H1 (cell line): Measurements from ENCODE around the gene ARAP2. TPM values are rescaled to one million over a fixed set of nuclear protein-coding genes. Genes with fewer than 3 reads are reported as not detected.

Experiments
- CTCF ChIA-PET: fragments of 300-600 bp; sonication (Branson Sonifier 250); formaldehyde crosslinking; loops from one replicate; lab custom pipeline; 2021; ENCODE audit not compliant: partially characterized antibody; lab: Charles Lee
- POLR2A ChIA-PET: fragments of 300-600 bp; sonication (Branson Sonifier 250); formaldehyde crosslinking; loops from one replicate; lab custom pipeline; 2021; ENCODE audit warnings: inconsistent platforms; ENCODE audit not compliant: partially characterized antibody; lab: Charles Lee
- DNase-seq, 2 experiments: peaks; one replicate each; pipeline versions ENCODE4 v3.0.0 to v3.0.0-alpha.2; 2010 to 2022; ENCODE audit warnings: low spot score in 2 of 2, low read depth in 1 of 2, mixed read lengths in 1 of 2
- FAIRE-seq: peaks from 2 replicates; lab custom pipeline; 2011; peaks lifted over from hg19 to GRCh38; lab: Jason Lieb, UNC
- H2AFZ ChIP-seq: 2 replicates; pipeline ENCODE4 v1.8.1; 2012; ENCODE audit warnings: low read length, inconsistent platforms
- H2AK5ac ChIP-seq: 2 replicates; pipeline ENCODE4 v1.6.1; 2013; ENCODE audit warnings: low read depth, low read length
- H2BK120ac ChIP-seq: replicated peaks from 2 replicates; pipeline ENCODE3; 2013; ENCODE audit warnings: low read depth, low read length, inconsistent platforms
- H2BK12ac ChIP-seq: 2 replicates; pipeline ENCODE4 v1.6.1; 2013; ENCODE audit warnings: low read depth, low read length
- H2BK15ac ChIP-seq: 2 replicates; pipeline ENCODE4 v1.6.1; 2013; ENCODE audit warnings: low read length
- H2BK20ac ChIP-seq: 2 replicates; pipeline ENCODE4 v1.6.1; 2013; ENCODE audit warnings: low read length
- H2BK5ac ChIP-seq: 2 replicates; pipeline ENCODE4 v1.6.1; 2013; ENCODE audit warnings: low read depth, low read length
- H3K14ac ChIP-seq: 2 replicates; pipeline ENCODE4 v1.6.1; 2013; ENCODE audit warnings: inconsistent platforms; ENCODE audit not compliant: insufficient read length
- H3K18ac ChIP-seq: 2 replicates; pipeline ENCODE4 v1.6.1; 2013; ENCODE audit warnings: low read length; ENCODE audit errors: extremely low read depth
- H3K23ac ChIP-seq: 2 replicates; pipeline ENCODE4 v1.6.1; 2013; ENCODE audit warnings: inconsistent platforms; ENCODE audit not compliant: insufficient read length
- H3K23me2 ChIP-seq: 2 replicates; pipeline ENCODE4 v1.6.1; 2013; ENCODE audit warnings: low read depth, low read length
- H3K27ac ChIP-seq: 2 replicates; pipeline ENCODE4 v1.6.1; 2011; ENCODE audit warnings: low read depth, low read length, inconsistent platforms
- H3K27me3 ChIP-seq, 4 experiments: replicated peaks in 1 of 4; 1 replicate in 1 of 4; 2 replicates in 3 of 4; pipeline versions ENCODE4 v1.6.1 to v1.8.1; 2011 to 2013; ENCODE audit warnings: low read length in 3 of 4, mild to moderate bottlenecking in 3 of 4, inconsistent platforms in 2 of 4, mixed read lengths in 2 of 4, moderate library complexity in 1 of 4; ENCODE audit not compliant: control insufficient read depth in 3 of 4, insufficient read depth in 3 of 4; ENCODE audit errors: extremely low read depth in 1 of 4
- H3K36me3 ChIP-seq, 4 experiments: 2 replicates each; pipeline versions ENCODE4 v1.6.1 to v1.8.1; 2011 to 2013; ENCODE audit warnings: mild to moderate bottlenecking in 4 of 4, low read length in 3 of 4, moderate library complexity in 2 of 4, control low read depth in 1 of 4, inconsistent platforms in 1 of 4; ENCODE audit not compliant: insufficient read depth in 4 of 4, control insufficient read depth in 2 of 4
- H3K4ac ChIP-seq: replicated peaks from 2 replicates; pipeline ENCODE3; 2013; ENCODE audit warnings: low read length, low read depth, mixed read lengths, inconsistent platforms; ENCODE audit not compliant: insufficient read length
- H3K4me1 ChIP-seq, 4 experiments: replicated peaks in 1 of 4; 1 replicate in 1 of 4; 2 replicates in 3 of 4; pipeline versions ENCODE4 v1.6.1 to v1.8.1; 2011 to 2013; ENCODE audit warnings: low read length in 3 of 4, inconsistent platforms in 2 of 4, mixed read lengths in 1 of 4; ENCODE audit not compliant: insufficient read depth in 4 of 4, control insufficient read depth in 3 of 4
- H3K4me2 ChIP-seq, 2 experiments: 2 replicates each; pipeline versions ENCODE4 v1.6.1 to v1.8.1; 2011 to 2013; ENCODE audit warnings: low read depth in 2 of 2, low read length in 2 of 2, control low read depth in 1 of 2, inconsistent platforms in 1 of 2, mild to moderate bottlenecking in 1 of 2; ENCODE audit not compliant: insufficient read depth in 1 of 2
- H3K4me3 ChIP-seq, 4 experiments: fragments of 200-600, 300-600 bp in 1 of 4; sonication (generic), shearing (Covaris generic), sonication (Bioruptor Twin) in 1 of 4; 2 replicates each; pipeline versions ENCODE4 v1.5.1 to v1.8.1; 2011 to 2016; ENCODE audit warnings: low read length in 4 of 4, low read depth in 3 of 4, control low read depth in 2 of 4, inconsistent platforms in 2 of 4, mild to moderate bottlenecking in 2 of 4, mixed read lengths in 1 of 4, moderate library complexity in 1 of 4; ENCODE audit not compliant: insufficient read depth in 2 of 4; ENCODE audit errors: extremely low read depth in 1 of 4
- H3K56ac ChIP-seq: replicated peaks from 2 replicates; pipeline ENCODE3; 2013; ENCODE audit warnings: low read depth, mild to moderate bottlenecking, mixed read lengths, low read length, inconsistent platforms; ENCODE audit not compliant: insufficient read length
- H3K79me1 ChIP-seq: 2 replicates; pipeline ENCODE4 v1.6.1; 2013; ENCODE audit warnings: low read depth, low read length, control low read depth
- H3K79me2 ChIP-seq, 2 experiments: 2 replicates each; pipeline versions ENCODE4 v1.6.1 to v1.8.1; 2012 to 2013; ENCODE audit warnings: low read length in 2 of 2, mild to moderate bottlenecking in 2 of 2, inconsistent platforms in 1 of 2; ENCODE audit not compliant: insufficient read depth in 2 of 2, control insufficient read depth in 1 of 2
- H3K9ac ChIP-seq, 4 experiments: replicated peaks in 1 of 4; 1 replicate in 1 of 4; 2 replicates in 3 of 4; pipeline versions ENCODE4 v1.6.1 to v1.8.1; 2011 to 2013; ENCODE audit warnings: low read depth in 3 of 4, low read length in 3 of 4, control low read depth in 2 of 4, mild to moderate bottlenecking in 2 of 4, moderate library complexity in 2 of 4, inconsistent platforms in 1 of 4; ENCODE audit errors: extremely low read depth in 1 of 4
- H3K9me3 ChIP-seq, 2 experiments: 2 replicates each; pipeline versions ENCODE4 v1.6.1 to v1.8.1; 2012 to 2013; ENCODE audit warnings: mild to moderate bottlenecking in 2 of 2, moderate library complexity in 2 of 2, control low read depth in 1 of 2, inconsistent platforms in 1 of 2, low read depth in 1 of 2, low read length in 1 of 2, mixed read lengths in 1 of 2; ENCODE audit not compliant: insufficient read depth in 2 of 2
- H4K20me1 ChIP-seq, 2 experiments: replicated peaks in 1 of 2; 2 replicates each; pipeline versions ENCODE3 to v1.8.1; 2011 to 2013; ENCODE audit warnings: inconsistent platforms in 2 of 2, low read length in 2 of 2, mild to moderate bottlenecking in 1 of 2; ENCODE audit not compliant: insufficient read depth in 2 of 2, control insufficient read depth in 1 of 2
- H4K5ac ChIP-seq: 2 replicates; pipeline ENCODE4 v1.6.1; 2013; ENCODE audit warnings: low read length, low read depth, mixed read lengths, inconsistent platforms; ENCODE audit not compliant: insufficient read length
- H4K8ac ChIP-seq: 2 replicates; pipeline ENCODE4 v1.8.0; 2013; ENCODE audit warnings: mild to moderate bottlenecking, moderate library complexity, low read length, inconsistent platforms; ENCODE audit not compliant: insufficient read depth; ENCODE audit errors: extremely low read depth
- H4K91ac ChIP-seq: replicated peaks from 2 replicates; pipeline ENCODE3; 2013; ENCODE audit warnings: low read length, mixed read lengths, inconsistent platforms; ENCODE audit not compliant: insufficient read length
- CHD2 ChIP-seq: IDR thresholded peaks from 2 replicates; pipeline ENCODE4 v1.6.1; 2012; ENCODE audit warnings: low read length, improper control_type of control experiment
- EGR1 ChIP-seq: IDR thresholded peaks from 2 replicates; pipeline ENCODE4 v1.6.1; 2011; ENCODE audit warnings: low read depth, low read length, borderline replicate concordance
- FOSL1 ChIP-seq: IDR thresholded peaks from 2 replicates; pipeline ENCODE4 v1.6.1; 2011; ENCODE audit warnings: mild to moderate bottlenecking, low read depth, low read length, moderate library complexity; ENCODE audit not compliant: insufficient read depth
- MAFK ChIP-seq: IDR thresholded peaks from 2 replicates; pipeline ENCODE4 v1.6.1; 2012; ENCODE audit warnings: low read depth, mild to moderate bottlenecking, improper control_type of control experiment, low read length
- NANOG ChIP-seq: IDR thresholded peaks from 2 replicates; pipeline ENCODE4 v1.6.1; 2011; ENCODE audit warnings: low read length, low read depth, mild to moderate bottlenecking, inconsistent platforms; ENCODE audit not compliant: insufficient read depth, poor library complexity, severe bottlenecking
- PHF8 ChIP-seq: fragments of 200-600 bp; sonication (generic); conservative IDR thresholded peaks from 2 replicates; pipeline ENCODE4 v1.7.1; 2012; ENCODE audit warnings: low read depth, mild to moderate bottlenecking, inconsistent platforms, low read length, moderate library complexity
- RAD21 ChIP-seq, 2 experiments: IDR thresholded peaks in 1 of 2; conservative IDR thresholded peaks in 1 of 2; 2 replicates each; pipeline ENCODE4 v1.6.1; 2011; ENCODE audit warnings: low read depth in 2 of 2, low read length in 2 of 2, improper control_type of control experiment in 1 of 2, inconsistent platforms in 1 of 2, mild to moderate bottlenecking in 1 of 2, moderate library complexity in 1 of 2
- RBBP5 ChIP-seq: IDR thresholded peaks from 2 replicates; pipeline ENCODE4 v1.7.1; 2012; ENCODE audit warnings: low read depth, mild to moderate bottlenecking, inconsistent platforms, low read length, moderate library complexity, borderline replicate concordance
- TAF7 ChIP-seq: optimal IDR thresholded peaks from 2 replicates; pipeline ENCODE3; 2011; ENCODE audit warnings: low read depth, mild to moderate bottlenecking, inconsistent platforms, low read length, moderate library complexity, borderline replicate concordance
- TBP ChIP-seq: IDR thresholded peaks from 2 replicates; pipeline ENCODE4 v1.6.1; 2011; ENCODE audit warnings: low read depth, low read length, improper control_type of control experiment
- WGBS, 2 experiments: shearing (Covaris generic) in 1 of 2; methylation state at CpG; one replicate each; pipeline versions ENCODE4 v1.1.6 to v1.1.7; 2013 to 2015; ENCODE audit warnings: low lambda C conversion rate in 2 of 2, mixed read lengths in 2 of 2, inconsistent platforms in 1 of 2, low coverage in 1 of 2, missing lambda C conversion rate in 1 of 2; ENCODE audit not compliant: insufficient replicate concordance in 2 of 2, insufficient coverage in 1 of 2, insufficient read length in 1 of 2; ENCODE audit errors: extremely low coverage in 1 of 2, missing lambda C conversion rate in 1 of 2; 5-methylcytosine and 5-hydroxymethylcytosine counted together
- polyA plus RNA-seq, 7 experiments: library from polyadenylated mRNA; depleted of rRNA in 3 of 7; stranded (reverse) in 5 of 7; unstranded in 2 of 7; fragments of >200 nt in 5 of 7; fragments of 200-250 nt in 2 of 7; gene quantifications; 1 replicate in 5 of 7; 2 replicates in 1 of 7; 4 replicates in 1 of 7; pipeline versions ENCODE4 v1.2.1 to v1.2.3, GENCODE V29; 2011 to 2013; ENCODE audit warnings: missing spikeins in 2 of 7, mixed read lengths in 2 of 7
- total RNA-seq: library from RNA; stranded (reverse); fragmentation: NEBNext Ultra II Directional; extraction: Animal tissue kit (Norgen Biotek cat#: 25700); gene quantifications from 2 replicates; pipeline ENCODE4 v1.2.1, GENCODE V29; 2021

The ARAP2 gene
- total and polyA plus RNA-seq, 2 of the 8 experiments (the other 6 are each of a cell fraction or from before 2014, with no cell fraction given): 0.15 to 2.3 TPM

DNA sequence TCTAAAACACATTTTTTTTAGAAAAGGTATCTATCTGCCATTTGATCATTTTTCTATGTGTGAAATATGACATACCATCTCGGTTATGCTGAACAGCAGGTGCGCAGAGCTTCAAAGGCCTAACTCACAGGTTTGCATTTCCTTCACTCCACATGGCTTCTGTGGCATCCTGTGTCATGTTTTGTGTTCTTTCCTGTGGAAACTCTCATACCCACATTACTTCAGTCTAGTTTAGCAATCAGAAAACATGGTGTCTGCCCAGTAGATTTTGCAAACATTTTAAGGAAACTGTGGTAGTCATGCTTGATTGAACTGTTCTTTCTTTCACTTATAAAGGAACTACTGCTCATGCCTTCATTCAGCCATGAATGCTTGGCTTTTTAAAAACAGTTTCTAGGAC is 11.3 kb upstream of the ARAP2 start:
- FAIRE-seq: no peak

More for the DNA sequence above, 11.3 kb upstream of the ARAP2 start:
- Histone ChIP-seq H2BK5ac (no peak overlapping the region), H3K79me1 (no peaks in the 10 kb centered on the region), H4K5ac (no peak overlapping the region), H3K27me3 (no peaks in the 10 kb centered on the region), H3K9ac (no peak overlapping the region), H3K4me2 (no peak overlapping the region), H3K18ac (no peak overlapping the region), H2BK120ac (no peak overlapping the region), H3K27ac (no peak overlapping the region), H2AK5ac (no peak overlapping the region), H3K4me1 (peaks cover 0 to 2% (median under 1%) of the 10 kb centered on the region in 4 experiments; a peak in 1 of 7 replicates), H3K36me3 (no peaks in the 10 kb centered on the region), H4K8ac (no peak overlapping the region), H2AFZ (no peak overlapping the region), H3K4ac (no peak overlapping the region), H3K23me2 (no peaks in the 10 kb centered on the region), H3K4me3 (no peak overlapping the region), H3K56ac (no peak overlapping the region), H3K14ac (no peak overlapping the region), H2BK12ac (no peak overlapping the region), H3K79me2 (no peaks in the 10 kb centered on the region), H3K9me3 (no peaks in the 10 kb centered on the region), H2BK20ac (no peak overlapping the region), H4K20me1 (no peaks in the 10 kb centered on the region), H4K91ac (no peak overlapping the region), H2BK15ac (no peak overlapping the region), H3K23ac (no peak overlapping the region)
- no peak for DNase-seq
- TF ChIP-seq TBP (no peak), EGR1 (no peak), TAF7 (no peak), MAFK (no peak), RAD21 (IDR thresholded peaks at IDR 0.05 in 1 of 2, conservative IDR thresholded peaks at IDR 0.05 in 1 of 2; ENCODE audit: low read depth in 2 of 2, low read length in 2 of 2) (no peak), NANOG (no peak), RBBP5 (no peak), FOSL1 (no peak), PHF8 (no peak), CHD2 (no peak)
- WGBS, 2 experiments: 96% methylated on average over 2 of the region's 2 CpGs; no CpG with 5 or more reads in 1 of the 2 experiments
- POLR2A ChIA-PET: no interaction called here
- CTCF ChIA-PET: no interaction called here
